A549 (cell line): ENCODE measurements around the gene ANO6.

Experiments used
- CEBPB ChIP-seq, 2 experiments: fragments of >200 bp in 1 of 2; sonication (Bioruptor Twin) in 1 of 2; formaldehyde crosslinking in 1 of 2; IDR thresholded peaks; 2 replicates each; pipeline ENCODE4 v1.6.1; 2012 to 2016
- JUNB ChIP-seq: fragments of >200 bp; sonication (Bioruptor Twin); formaldehyde crosslinking; IDR thresholded peaks from 2 replicates; pipeline ENCODE4 v1.6.1; 2016
- TF ChIP-seq, protein P1 (sequence below): fragments of >200 bp; sonication (Bioruptor Twin); formaldehyde crosslinking; IDR thresholded peaks from 3 replicates; pipeline ENCODE4 v1.5.1; 2016
- TF ChIP-seq, protein P2 (sequence below): fragments of 450-650 bp; IDR thresholded peaks from 2 replicates; pipeline ENCODE4 v1.6.1; 2014; ENCODE audit warnings: antibody characterized with exemption

DNA sequence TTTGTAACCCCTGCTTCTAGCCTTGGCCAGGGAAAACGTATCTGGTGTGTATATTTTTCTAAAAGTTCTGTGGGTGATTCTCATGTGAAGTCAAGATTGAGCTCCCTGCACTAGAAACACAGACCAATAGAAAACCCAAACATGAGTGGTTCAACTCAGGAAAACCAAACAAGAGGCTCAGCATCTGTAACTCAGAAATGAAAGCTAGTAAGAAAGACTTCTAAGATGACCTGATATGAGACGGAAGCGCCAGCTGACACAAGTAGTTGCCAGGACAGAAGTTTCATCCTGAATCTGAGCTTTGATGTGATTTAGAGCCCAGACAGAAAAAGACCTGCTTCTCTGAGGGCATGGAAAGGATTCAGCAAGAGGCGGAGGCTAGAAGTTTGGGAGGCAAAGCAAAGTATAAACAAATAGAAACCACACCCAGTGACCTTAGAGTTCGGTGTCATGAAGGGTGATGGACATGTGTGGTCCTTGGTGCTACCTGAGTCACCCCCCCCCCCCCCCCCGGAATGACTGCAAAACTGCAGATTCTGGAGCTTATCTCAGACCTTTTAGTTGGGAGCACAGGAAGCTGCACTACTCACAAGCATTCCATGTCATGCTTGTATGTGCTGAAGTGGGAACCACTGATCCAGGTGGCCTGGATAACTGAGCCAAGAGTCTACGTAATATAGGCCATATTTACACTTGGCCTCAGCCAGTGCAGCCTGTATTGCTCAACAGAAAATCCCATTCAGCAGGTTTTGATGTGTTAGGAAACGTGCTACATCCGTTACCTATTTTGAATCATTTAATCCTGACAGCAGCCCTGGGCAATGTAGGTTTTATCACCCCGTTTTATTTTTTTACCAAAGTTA is 191.3 kb downstream of the ANO6 start:
- TF ChIP-seq JUNB (no peak), CEBPB (IDR thresholded peaks at IDR 0.05) (no peak)
- TF ChIP-seq, protein P1, sequence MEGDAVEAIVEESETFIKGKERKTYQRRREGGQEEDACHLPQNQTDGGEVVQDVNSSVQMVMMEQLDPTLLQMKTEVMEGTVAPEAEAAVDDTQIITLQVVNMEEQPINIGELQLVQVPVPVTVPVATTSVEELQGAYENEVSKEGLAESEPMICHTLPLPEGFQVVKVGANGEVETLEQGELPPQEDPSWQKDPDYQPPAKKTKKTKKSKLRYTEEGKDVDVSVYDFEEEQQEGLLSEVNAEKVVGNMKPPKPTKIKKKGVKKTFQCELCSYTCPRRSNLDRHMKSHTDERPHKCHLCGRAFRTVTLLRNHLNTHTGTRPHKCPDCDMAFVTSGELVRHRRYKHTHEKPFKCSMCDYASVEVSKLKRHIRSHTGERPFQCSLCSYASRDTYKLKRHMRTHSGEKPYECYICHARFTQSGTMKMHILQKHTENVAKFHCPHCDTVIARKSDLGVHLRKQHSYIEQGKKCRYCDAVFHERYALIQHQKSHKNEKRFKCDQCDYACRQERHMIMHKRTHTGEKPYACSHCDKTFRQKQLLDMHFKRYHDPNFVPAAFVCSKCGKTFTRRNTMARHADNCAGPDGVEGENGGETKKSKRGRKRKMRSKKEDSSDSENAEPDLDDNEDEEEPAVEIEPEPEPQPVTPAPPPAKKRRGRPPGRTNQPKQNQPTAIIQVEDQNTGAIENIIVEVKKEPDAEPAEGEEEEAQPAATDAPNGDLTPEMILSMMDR, result no peak
- TF ChIP-seq, protein P2, sequence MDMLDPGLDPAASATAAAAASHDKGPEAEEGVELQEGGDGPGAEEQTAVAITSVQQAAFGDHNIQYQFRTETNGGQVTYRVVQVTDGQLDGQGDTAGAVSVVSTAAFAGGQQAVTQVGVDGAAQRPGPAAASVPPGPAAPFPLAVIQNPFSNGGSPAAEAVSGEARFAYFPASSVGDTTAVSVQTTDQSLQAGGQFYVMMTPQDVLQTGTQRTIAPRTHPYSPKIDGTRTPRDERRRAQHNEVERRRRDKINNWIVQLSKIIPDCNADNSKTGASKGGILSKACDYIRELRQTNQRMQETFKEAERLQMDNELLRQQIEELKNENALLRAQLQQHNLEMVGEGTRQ, result no peak
